DOHH2 (cell line): ENCODE measurements around the gene RAB29.

Experiments
- H3F3A ChIP-seq: fragments of 200-600 bp; sonication (generic), shearing (Covaris generic); 2 replicates; pipeline ENCODE4 v1.6.0; 2016; ENCODE audit warnings: antibody characterized with exemption, mild to moderate bottlenecking; ENCODE audit not compliant: control insufficient read depth, insufficient read depth
- H3K27ac ChIP-seq: fragments of 200-600 bp; sonication (generic); 2 replicates; pipeline ENCODE4 v1.5.1; 2014; ENCODE audit warnings: low read depth, mild to moderate bottlenecking, low read length, moderate library complexity
- H3K27me3 ChIP-seq: fragments of 200-600 bp; sonication (generic); 2 replicates; pipeline ENCODE4 v1.6.1; 2014; ENCODE audit warnings: mild to moderate bottlenecking, low read length, mixed read lengths; ENCODE audit not compliant: control insufficient read depth
- H3K36me3 ChIP-seq: fragments of 200-600 bp; sonication (generic); 2 replicates; pipeline ENCODE4 v1.6.1; 2014; ENCODE audit warnings: mild to moderate bottlenecking, low read length, moderate library complexity, mixed read lengths; ENCODE audit not compliant: control insufficient read depth
- H3K4me1 ChIP-seq: fragments of 200-600 bp; sonication (generic); 2 replicates; pipeline ENCODE4 v1.6.1; 2014; ENCODE audit warnings: mild to moderate bottlenecking, low read length, mixed read lengths; ENCODE audit not compliant: control insufficient read depth
- H3K4me2 ChIP-seq: fragments of 200-600 bp; sonication (generic); 2 replicates; pipeline ENCODE4 v1.6.0; 2014; ENCODE audit warnings: mild to moderate bottlenecking, low read length, moderate library complexity
- H3K4me3 ChIP-seq: fragments of 200-600 bp; sonication (generic); 2 replicates; pipeline ENCODE4 v1.5.1; 2014; ENCODE audit warnings: mild to moderate bottlenecking, low read length, mixed read lengths
- H3K79me2 ChIP-seq: fragments of 200-600 bp; sonication (generic); 2 replicates; pipeline ENCODE4 v1.6.1; 2014; ENCODE audit warnings: mild to moderate bottlenecking, low read length, mixed read lengths; ENCODE audit not compliant: control insufficient read depth
- H3K9me2 ChIP-seq: fragments of 200-600 bp; sonication (generic); replicated peaks from 2 replicates; pipeline ENCODE4 v1.6.1; 2014; ENCODE audit warnings: mild to moderate bottlenecking, low read length, mixed read lengths; ENCODE audit not compliant: control insufficient read depth
- H3K9me3 ChIP-seq: fragments of 200-600 bp; sonication (generic); 2 replicates; pipeline ENCODE4 v1.6.1; 2014; ENCODE audit warnings: antibody characterized with exemption, low read length, mixed read lengths; ENCODE audit not compliant: control insufficient read depth, insufficient read depth
- H4K20me1 ChIP-seq: fragments of 200-600 bp; sonication (generic); 2 replicates; pipeline ENCODE4 v1.6.0; 2014; ENCODE audit warnings: low read depth, mild to moderate bottlenecking, antibody characterized with exemption, low read length, moderate library complexity; ENCODE audit not compliant: control insufficient read depth, insufficient read depth
- EZH2phosphoT487 ChIP-seq: fragments of 200-600 bp; sonication (generic); IDR thresholded peaks from 2 replicates; pipeline ENCODE4 v1.6.1; 2017; ENCODE audit warnings: borderline replicate concordance, mild to moderate bottlenecking, antibody characterized with exemption, low read length, moderate library complexity, mixed read lengths
- TF ChIP-seq, protein P1 (sequence below): fragments of 200-600 bp; sonication (generic); IDR thresholded peaks from one replicate; pipeline ENCODE4 v1.5.1; 2014; ENCODE audit warnings: antibody characterized with exemption, mild to moderate bottlenecking, low read depth, low read length; ENCODE audit not compliant: poor library complexity, severe bottlenecking

The RAB29 gene

GRCh38 chr1:205767248-205767647 lies 8.0 kb downstream of the RAB29 start:
- Histone ChIP-seq H3K79me2 (no peaks in the 10 kb centered on the region), H4K20me1 (no peaks in the 10 kb centered on the region), H3K27ac (no peak overlapping the region), H3K4me3 (no peak overlapping the region), H3K9me2 (no peaks in the 10 kb centered on the region), H3K9me3 (no peaks in the 10 kb centered on the region), H3K4me2 (no peak overlapping the region), H3K4me1 (no peaks in the 10 kb centered on the region), H3K27me3 (no peaks in the 10 kb centered on the region), H3K36me3 (no peaks in the 10 kb centered on the region), H3F3A (0 out of 2 replicates have a peak, but pooled peaks cover 4% of the 10 kb centered on the region)
- TF ChIP-seq EZH2phosphoT487, result no peak
- TF ChIP-seq, protein P1, sequence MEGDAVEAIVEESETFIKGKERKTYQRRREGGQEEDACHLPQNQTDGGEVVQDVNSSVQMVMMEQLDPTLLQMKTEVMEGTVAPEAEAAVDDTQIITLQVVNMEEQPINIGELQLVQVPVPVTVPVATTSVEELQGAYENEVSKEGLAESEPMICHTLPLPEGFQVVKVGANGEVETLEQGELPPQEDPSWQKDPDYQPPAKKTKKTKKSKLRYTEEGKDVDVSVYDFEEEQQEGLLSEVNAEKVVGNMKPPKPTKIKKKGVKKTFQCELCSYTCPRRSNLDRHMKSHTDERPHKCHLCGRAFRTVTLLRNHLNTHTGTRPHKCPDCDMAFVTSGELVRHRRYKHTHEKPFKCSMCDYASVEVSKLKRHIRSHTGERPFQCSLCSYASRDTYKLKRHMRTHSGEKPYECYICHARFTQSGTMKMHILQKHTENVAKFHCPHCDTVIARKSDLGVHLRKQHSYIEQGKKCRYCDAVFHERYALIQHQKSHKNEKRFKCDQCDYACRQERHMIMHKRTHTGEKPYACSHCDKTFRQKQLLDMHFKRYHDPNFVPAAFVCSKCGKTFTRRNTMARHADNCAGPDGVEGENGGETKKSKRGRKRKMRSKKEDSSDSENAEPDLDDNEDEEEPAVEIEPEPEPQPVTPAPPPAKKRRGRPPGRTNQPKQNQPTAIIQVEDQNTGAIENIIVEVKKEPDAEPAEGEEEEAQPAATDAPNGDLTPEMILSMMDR, result no peak

GRCh38 chr1:205766570-205766969 lies 8.7 kb downstream of the RAB29 start:
- Histone ChIP-seq H4K20me1 (no peaks in the 10 kb centered on the region), H3F3A (0 out of 2 replicates have a peak, but pooled peaks cover 4% of the 10 kb centered on the region), H3K4me1 (no peaks in the 10 kb centered on the region), H3K27ac (no peak overlapping the region), H3K79me2 (no peaks in the 10 kb centered on the region), H3K9me3 (no peaks in the 10 kb centered on the region), H3K9me2 (no peaks in the 10 kb centered on the region), H3K36me3 (no peaks in the 10 kb centered on the region), H3K4me2 (no peak overlapping the region), H3K4me3 (no peak overlapping the region), H3K27me3 (no peaks in the 10 kb centered on the region)
- TF ChIP-seq, protein P1, result no peak
- no peak for TF ChIP-seq EZH2phosphoT487

DNA sequence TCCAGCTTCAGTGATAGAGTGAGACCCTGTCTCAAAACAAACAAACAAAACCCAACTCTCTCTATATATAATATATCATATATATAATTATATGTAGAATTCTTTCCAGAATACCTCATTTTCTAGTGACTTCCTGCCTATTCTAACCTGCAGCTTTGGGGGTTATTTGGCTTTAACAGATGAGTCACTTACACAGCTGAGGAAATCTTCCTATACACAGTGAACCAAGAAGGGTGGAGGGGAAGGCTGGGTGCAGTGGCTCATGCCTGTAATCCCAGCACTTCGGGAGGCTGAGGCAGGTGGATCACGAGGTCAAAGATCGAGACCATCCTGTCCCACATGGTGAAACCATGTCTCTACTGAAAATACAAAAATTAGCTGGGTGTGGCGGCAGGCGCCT lies 9.2 kb downstream of the RAB29 start:
- no peak for TF ChIP-seq EZH2phosphoT487
- TF ChIP-seq, protein P1, result no peak
- H4K20me1 ChIP-seq, result no peaks in the 10 kb centered on the region
- no peak overlapping the region for H3K27ac ChIP-seq
- no peak overlapping the region for H3K4me3 ChIP-seq
- H3F3A ChIP-seq, result 0 out of 2 replicates have a peak, but pooled peaks cover 4% of the 10 kb centered on the region
- H3K4me2 ChIP-seq, result no peak overlapping the region
- no peaks in the 10 kb centered on the region for H3K79me2 ChIP-seq
- no peaks in the 10 kb centered on the region for H3K9me3 ChIP-seq
- no peaks in the 10 kb centered on the region for H3K36me3 ChIP-seq
- H3K27me3 ChIP-seq, result no peaks in the 10 kb centered on the region
- H3K9me2 ChIP-seq, result no peaks in the 10 kb centered on the region
- H3K4me1 ChIP-seq, result no peaks in the 10 kb centered on the region

DNA sequence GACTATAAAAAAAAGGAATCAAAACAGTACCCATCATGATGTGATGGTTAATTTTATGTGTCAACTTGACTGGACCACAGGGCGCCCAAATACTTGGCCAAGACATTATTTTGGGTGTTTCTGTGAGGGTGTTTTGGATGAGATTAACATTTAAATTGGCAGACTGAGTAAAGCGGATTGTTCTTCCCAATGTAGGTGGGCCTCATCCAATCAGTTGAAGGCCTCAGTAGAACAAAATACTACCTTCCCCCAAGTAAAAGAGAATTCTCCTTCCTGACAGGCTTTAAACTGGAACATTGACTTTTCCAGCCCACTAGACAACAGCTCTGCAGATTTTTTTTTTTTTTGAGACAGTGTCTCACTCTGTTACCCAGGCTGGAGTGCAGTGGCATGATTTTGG lies 10.7 kb downstream of the RAB29 start:
- TF ChIP-seq EZH2phosphoT487, result no peak
- TF ChIP-seq, protein P1, result no peak
- Histone ChIP-seq H3K4me2 (no peak overlapping the region), H3K79me2 (no peaks in the 10 kb centered on the region), H3K9me3 (no peaks in the 10 kb centered on the region), H3F3A (0 out of 2 replicates have a peak, but pooled peaks cover 4% of the 10 kb centered on the region), H4K20me1 (no peaks in the 10 kb centered on the region), H3K4me1 (no peaks in the 10 kb centered on the region), H3K36me3 (no peaks in the 10 kb centered on the region), H3K9me2 (no peaks in the 10 kb centered on the region), H3K27me3 (no peaks in the 10 kb centered on the region), H3K27ac (no peak overlapping the region), H3K4me3 (no peak overlapping the region)
